GM10248 (cell line): ENCODE results near the gene SHC1.

Experiments
- CTCF ChIA-PET: fragments of 300-600 bp; sonication (Branson Sonifier 250); formaldehyde crosslinking; extraction: SDS; loops from one replicate; lab custom pipeline; 2021; ENCODE audit warnings: antibody characterized with exemption; lab: Yijun Ruan, JAX
- POLR2A ChIA-PET: fragments of 350-650 bp; sonication (Branson Sonifier 250); formaldehyde crosslinking; extraction: SDS; loops from one replicate; lab custom pipeline; 2020; ENCODE audit warnings: antibody characterized with exemption; lab: Yijun Ruan, JAX
- DNase-seq: peaks from one replicate; pipeline ENCODE4 v3.0.0; 2012; ENCODE audit errors: extremely low spot score
- TF ChIP-seq, protein P1 (sequence below): IDR thresholded peaks from 2 replicates; pipeline ENCODE4 v1.5.1; 2012; ENCODE audit warnings: mild to moderate bottlenecking, low read depth; ENCODE audit errors: extremely low read depth, missing control alignments, control extremely low read depth

The SHC1 gene

DNA sequence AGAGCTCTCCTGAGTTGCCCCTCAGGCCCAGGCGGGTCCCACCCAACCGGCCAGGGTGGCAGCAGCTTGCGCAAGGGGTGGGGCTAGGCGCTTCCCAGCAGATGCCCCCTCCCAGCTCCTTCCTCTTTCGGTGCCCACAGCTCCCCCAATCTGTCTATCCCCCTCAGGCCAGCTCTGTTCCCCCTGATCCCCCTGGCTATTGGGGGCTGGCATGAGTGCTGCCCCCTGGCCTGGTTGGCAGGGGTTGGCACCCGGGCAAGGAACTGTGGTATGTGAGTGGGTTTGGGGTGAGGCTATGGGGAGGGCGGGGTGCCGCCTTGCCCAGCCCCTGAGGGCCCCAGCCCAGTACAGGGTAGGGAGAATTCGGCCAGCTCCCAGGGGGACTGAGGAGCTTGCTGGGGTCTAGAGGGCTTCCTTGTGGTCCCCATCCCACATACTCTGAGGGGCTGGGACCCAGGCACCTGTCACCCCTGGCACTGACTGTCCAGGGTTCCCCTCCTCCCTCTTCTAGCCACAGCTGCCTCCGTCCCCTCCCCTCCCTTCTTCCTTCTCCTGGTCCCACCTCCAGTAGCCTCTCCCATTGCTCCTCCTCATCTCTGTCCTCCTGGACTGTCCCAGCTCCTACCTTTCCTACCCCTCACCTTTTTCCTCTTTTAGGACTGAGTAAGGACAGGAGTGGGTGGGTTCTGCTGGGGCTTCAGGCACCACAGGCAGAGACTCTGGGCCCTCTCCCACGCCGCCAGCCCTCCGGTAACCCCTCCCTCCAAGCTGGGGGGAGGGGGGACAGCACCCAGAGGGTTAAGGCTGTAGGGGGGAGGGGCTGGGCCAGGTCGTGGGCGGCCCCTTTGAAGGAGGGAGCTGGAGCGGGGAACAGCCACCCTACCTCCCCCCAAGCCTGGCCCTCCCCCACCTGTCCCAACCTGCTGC is 37.7 kb upstream of the SHC1 start:
- TF ChIP-seq, protein P1, sequence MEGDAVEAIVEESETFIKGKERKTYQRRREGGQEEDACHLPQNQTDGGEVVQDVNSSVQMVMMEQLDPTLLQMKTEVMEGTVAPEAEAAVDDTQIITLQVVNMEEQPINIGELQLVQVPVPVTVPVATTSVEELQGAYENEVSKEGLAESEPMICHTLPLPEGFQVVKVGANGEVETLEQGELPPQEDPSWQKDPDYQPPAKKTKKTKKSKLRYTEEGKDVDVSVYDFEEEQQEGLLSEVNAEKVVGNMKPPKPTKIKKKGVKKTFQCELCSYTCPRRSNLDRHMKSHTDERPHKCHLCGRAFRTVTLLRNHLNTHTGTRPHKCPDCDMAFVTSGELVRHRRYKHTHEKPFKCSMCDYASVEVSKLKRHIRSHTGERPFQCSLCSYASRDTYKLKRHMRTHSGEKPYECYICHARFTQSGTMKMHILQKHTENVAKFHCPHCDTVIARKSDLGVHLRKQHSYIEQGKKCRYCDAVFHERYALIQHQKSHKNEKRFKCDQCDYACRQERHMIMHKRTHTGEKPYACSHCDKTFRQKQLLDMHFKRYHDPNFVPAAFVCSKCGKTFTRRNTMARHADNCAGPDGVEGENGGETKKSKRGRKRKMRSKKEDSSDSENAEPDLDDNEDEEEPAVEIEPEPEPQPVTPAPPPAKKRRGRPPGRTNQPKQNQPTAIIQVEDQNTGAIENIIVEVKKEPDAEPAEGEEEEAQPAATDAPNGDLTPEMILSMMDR: no peak
- ChIA-PET CTCF (interaction anchor here (0.9 to 3.9 kb wide), 6 partner anchors 8 to 77 kb away, joined by 3 to 48 read pairs (median 5); no protein-coding TSS in a partner anchor), POLR2A (interaction anchor here (0.6 kb wide), 1 partner anchor 1049 kb away, joined by 3 read pairs; no protein-coding TSS in a partner anchor)
- no peak for DNase-seq

DNA sequence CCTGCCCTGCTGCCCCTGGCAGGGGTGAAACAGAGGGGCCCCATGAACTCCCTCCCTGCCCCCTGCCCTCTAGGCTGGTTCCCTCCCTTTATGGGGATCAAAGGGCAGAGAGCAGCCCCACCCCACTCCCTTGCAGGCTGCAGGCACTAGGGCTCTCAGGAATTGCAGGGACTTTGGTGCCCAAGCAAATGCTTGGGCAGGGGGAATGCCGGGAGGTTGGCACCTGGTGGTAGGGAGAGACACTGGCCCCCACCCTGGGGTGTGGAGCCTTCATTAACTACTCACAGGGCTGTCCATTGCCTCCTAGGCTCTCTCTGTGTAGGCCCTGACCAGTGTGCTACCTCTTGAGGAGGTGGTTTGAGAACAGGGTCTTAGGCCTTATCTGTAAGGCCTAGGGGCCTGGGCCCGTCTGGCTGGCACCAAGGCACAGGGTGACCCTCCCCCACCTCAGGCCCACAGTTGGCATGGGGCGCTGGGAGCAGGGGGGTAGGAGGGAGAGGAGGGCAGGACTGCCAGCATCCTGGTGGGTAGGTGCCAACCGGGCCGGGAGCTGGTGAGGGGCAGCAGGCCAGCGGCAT is 36.8 kb upstream of the SHC1 start:
- POLR2A ChIA-PET: interaction anchor here (0.6 kb wide), 1 partner anchor 1050 kb away, joined by 3 read pairs; no protein-coding TSS in a partner anchor
- CTCF ChIA-PET: interaction anchor here (0.9 to 3.9 kb wide), 7 partner anchors 8 to 78 kb away, joined by 3 to 48 read pairs (median 5); partner anchors contain the start of gene ADAM15
- DNase-seq: no peak
- TF ChIP-seq, protein P1: no peak

DNA sequence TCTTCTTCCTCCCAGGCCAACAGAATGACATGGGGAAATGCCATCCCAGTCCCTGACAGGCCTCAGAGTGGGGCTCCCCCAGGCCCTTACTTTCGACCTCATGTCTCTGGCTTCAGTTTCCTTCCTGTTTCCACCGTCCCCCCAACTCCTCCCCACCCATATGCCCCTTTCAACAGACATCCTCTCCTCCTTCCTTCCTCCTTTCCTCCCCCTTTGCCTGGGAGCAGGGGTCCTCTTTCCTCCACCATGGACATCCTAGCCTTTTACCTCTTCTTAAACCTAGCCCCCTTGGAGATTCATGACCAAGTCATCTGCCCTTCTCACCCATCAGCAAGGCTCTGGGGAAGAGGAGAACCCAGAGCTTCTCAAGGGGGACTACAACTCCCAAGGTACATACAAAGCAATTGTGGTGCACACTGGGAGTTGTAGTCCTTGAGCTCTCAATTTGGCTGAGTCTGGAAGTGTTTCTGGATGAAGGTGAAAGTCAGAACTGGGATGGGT is 36.1 kb upstream of the SHC1 start:
- TF ChIP-seq, protein P1: no peak
- no peak for DNase-seq
- POLR2A ChIA-PET: no interaction called here
- CTCF ChIA-PET: interaction anchor here (1.2 to 3.9 kb wide), 3 partner anchors 10 to 44 kb away, joined by 5 to 48 read pairs (median 5); partner anchors contain the start of gene ADAM15

DNA sequence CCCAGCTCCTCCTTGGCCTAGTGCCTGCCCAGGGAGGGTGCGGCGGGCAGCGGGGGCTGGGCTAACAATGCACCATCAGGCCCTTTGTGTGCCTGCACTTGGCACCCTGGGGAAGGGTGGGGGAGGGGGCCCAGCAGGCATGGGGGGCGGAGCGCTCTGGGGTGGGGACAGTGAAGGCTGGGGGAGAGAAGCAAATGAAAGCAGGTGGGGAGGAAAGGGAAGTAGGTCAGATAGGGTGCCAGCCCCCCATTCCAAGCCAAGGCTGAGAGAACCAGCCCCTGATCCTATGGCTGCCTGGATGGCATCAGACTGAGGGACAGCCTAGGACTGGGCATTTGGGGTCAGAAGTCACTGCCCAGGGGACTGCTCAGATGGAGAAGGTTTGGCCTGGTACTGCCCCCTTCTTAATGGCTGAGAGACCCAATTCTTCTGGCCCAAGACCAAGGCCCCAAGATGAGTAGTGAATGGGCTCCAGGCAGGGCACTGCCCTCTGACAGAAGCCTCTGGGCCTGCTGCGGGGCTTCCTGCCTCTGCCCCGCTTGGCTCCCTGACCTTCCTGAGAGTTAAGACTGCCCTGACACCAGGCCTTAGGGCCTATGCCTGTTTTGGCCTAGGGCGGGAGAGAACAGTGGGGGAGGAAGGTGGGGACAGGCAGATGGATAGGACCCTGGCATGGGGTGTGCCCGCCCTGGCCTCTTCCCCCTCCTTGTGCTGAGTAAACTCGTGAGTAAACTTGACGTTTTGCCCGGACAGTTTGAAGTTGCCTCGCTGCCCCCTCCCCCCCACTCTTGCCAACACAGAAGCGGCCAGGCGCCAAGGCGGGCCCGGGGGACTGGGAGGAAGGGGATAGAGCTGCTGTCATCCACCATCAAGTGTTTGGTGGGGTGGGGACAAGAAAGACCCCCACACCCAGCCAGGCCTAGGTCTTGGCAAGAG is 34.8 kb upstream of the SHC1 start:
- ChIA-PET CTCF (interaction anchor here (1.2 to 13.3 kb wide), 5 partner anchors 9 to 50 kb away, joined by 3 to 175 read pairs (median 5); partner anchors contain the start of genes ADAM15 and PBXIP1), POLR2A (no interaction called here)
- TF ChIP-seq, protein P1: no peak
- DNase-seq: no peak

DNA sequence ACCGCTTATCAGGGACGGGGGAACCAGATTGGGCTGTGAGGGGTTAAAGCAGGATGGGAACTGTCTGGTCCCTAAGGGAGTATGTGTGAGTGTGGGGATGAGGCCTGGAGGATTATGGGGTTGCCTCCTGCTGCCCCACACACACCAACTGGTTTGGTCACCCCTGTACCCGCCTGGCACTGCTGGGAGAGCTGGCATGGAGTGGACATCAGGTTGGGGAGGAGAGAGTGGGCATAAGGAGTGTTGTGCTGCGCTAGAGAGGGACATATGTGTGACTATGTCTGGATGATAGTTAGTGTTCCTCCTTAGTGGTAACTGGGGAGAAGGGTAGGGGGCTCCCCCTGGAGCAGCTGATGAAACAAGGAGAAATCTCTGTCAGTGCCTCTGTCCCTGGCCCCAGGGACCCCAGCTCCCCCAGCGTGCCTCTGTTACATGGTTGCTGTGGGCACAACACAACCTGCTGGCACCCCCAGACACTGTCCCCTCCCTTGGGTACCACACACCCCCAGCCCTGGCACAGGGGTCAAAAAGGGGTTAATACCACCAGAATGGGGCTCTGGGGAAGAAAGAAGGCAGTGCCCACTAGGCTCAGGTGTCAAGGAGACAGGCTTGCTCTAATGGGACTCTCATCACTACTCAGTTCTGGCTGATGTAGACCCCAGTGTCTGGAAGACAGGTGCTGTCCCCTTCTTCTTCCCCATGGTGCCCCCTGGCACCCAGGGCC is 34.0 kb upstream of the SHC1 start:
- ChIA-PET CTCF (interaction anchor here (1.4 to 13.3 kb wide), 2 partner anchors 12 to 49 kb away, joined by 3 to 175 read pairs; partner anchors contain the start of gene PBXIP1), POLR2A (no interaction called here)
- TF ChIP-seq, protein P1: no peak
- DNase-seq: no peak
